ENCODE results near the gene MYEOV. TPM values are rescaled to one million over a fixed set of nuclear protein-coding genes. Genes with fewer than 3 reads are reported as not detected.

The MYEOV gene
- polyA plus RNA-seq, 3 donors: 0.03 TPM; not detected in 2

GRCh38 chr11:69296890-69297786, 3.2 kb downstream of the MYEOV start:
- Histone ChIP-seq H3K4me2 (replicated peaks; ENCODE audit: extremely low read depth, low read length, poor library complexity, severe bottlenecking) (peak overlapping the region; percentile 73), H3K79me2 (ENCODE audit: insufficient read depth, low read length) (no peaks in the 10 kb centered on the region), H3K27me3 (ENCODE audit: control insufficient read depth in 2 of 2, insufficient read depth in 2 of 2, low read length in 2 of 2) (peaks cover 0 to 20% of the 10 kb centered on the region in 2 donors), H2AFZ (ENCODE audit: insufficient read depth, low read depth, low read length, poor library complexity, severe bottlenecking) (no peak overlapping the region), H3K36me3 (replicated peaks in 1 of 2; ENCODE audit: control insufficient read depth in 1 of 2, insufficient read depth in 2 of 2, low read length in 2 of 2) (no peaks in the 10 kb centered on the region), H4K20me1 (ENCODE audit: insufficient read depth, low read length) (peaks cover 17% of the 10 kb centered on the region), H3K27ac (ENCODE audit: low read depth in 1 of 2, low read length in 2 of 2) (peak overlapping the region; percentile 82 to 91), H3K4me1 (ENCODE audit: control insufficient read depth in 1 of 2, insufficient read depth in 2 of 2, low read length in 2 of 2) (peaks cover 64 to 73% of the 10 kb centered on the region in 2 donors), H3K9me3 (replicated peaks in 1 of 2; ENCODE audit: control insufficient read depth in 1 of 2, insufficient read depth in 1 of 2, low read length in 2 of 2) (no peaks in the 10 kb centered on the region), H3K4me3 (replicated peaks in 1 of 3; ENCODE audit: low read depth in 2 of 3, low read length in 3 of 3) (peak overlapping the region in 2 of 3 experiments; percentile 22 to 61), H3K9ac (ENCODE audit: insufficient read depth, low read length, poor library complexity, severe bottlenecking) (peak overlapping the region; percentile 68)
- intact Hi-C loops (cut with micrococcal nuclease): loop anchor here (2.0 to 10.0 kb wide), 6 partner anchors 148 to 905 kb away; partner anchors contain the start of genes LTO1 (in 2 of the 2), FADD (in 1 of the 2) and TPCN2 (in 1 of the 2)
- peaks cover 0 to 10% (median 2%) of the 10 kb centered on the region in 7 donors for H3K9me3 Mint-ChIP-seq
- DNase-seq: peak; percentile 93 to 98 (median 96)
- peaks cover 0 to 8% of the 10 kb centered on the region in 2 donors for H3K36me3 Mint-ChIP-seq
- H3K27ac Mint-ChIP-seq: peak overlapping the region; percentile 94 to 100 (median 99)
- TF ChIP-seq CTCF (IDR thresholded peaks at IDR 0.05): no peak
- H3K27me3 Mint-ChIP-seq (ENCODE audit: low read depth in 3 of 3): peaks cover 27 to 49% (median 39%) of the 10 kb centered on the region in 3 donors
- 1% methylated on average over 15 of the region's 18 CpGs for WGBS (ENCODE audit: insufficient coverage)
- H3K4me3 Mint-ChIP-seq: peak overlapping the region; percentile 78 to 91
- peaks cover 80% of the 10 kb centered on the region for H3K4me1 Mint-ChIP-seq

- H3K9me3 Mint-ChIP-seq: peaks cover 0 to 10% (median 2%) of the 10 kb centered on the region in 7 donors
- Histone ChIP-seq H3K36me3 (replicated peaks in 1 of 2; ENCODE audit: control insufficient read depth in 1 of 2, insufficient read depth in 2 of 2, low read length in 2 of 2) (no peaks in the 10 kb centered on the region), H3K79me2 (ENCODE audit: insufficient read depth, low read length) (no peaks in the 10 kb centered on the region), H3K9ac (ENCODE audit: insufficient read depth, low read length, poor library complexity, severe bottlenecking) (peak overlapping the region; percentile 68), H3K4me2 (replicated peaks; ENCODE audit: extremely low read depth, low read length, poor library complexity, severe bottlenecking) (peak overlapping the region; percentile 73), H3K27me3 (ENCODE audit: control insufficient read depth in 2 of 2, insufficient read depth in 2 of 2, low read length in 2 of 2) (peaks cover 0 to 20% of the 10 kb centered on the region in 2 donors), H3K4me1 (ENCODE audit: control insufficient read depth in 1 of 2, insufficient read depth in 2 of 2, low read length in 2 of 2) (peaks cover 65 to 76% of the 10 kb centered on the region in 2 donors), H3K9me3 (replicated peaks in 1 of 2; ENCODE audit: control insufficient read depth in 1 of 2, insufficient read depth in 1 of 2, low read length in 2 of 2) (no peaks in the 10 kb centered on the region), H4K20me1 (ENCODE audit: insufficient read depth, low read length) (peaks cover 17% of the 10 kb centered on the region), H3K4me3 (replicated peaks in 1 of 3; ENCODE audit: low read depth in 2 of 3, low read length in 3 of 3) (peak overlapping the region; percentile 7 to 61 (median 18)), H2AFZ (ENCODE audit: insufficient read depth, low read depth, low read length, poor library complexity, severe bottlenecking) (no peak overlapping the region), H3K27ac (ENCODE audit: low read depth in 1 of 2, low read length in 2 of 2) (peak overlapping the region; percentile 82 to 91)
- intact Hi-C loops (cut with micrococcal nuclease): loop anchor here (2.0 to 10.0 kb wide), 6 partner anchors 147 to 904 kb away; partner anchors contain the start of genes LTO1 (in 2 of the 2), FADD (in 1 of the 2) and TPCN2 (in 1 of the 2)
- H3K27me3 Mint-ChIP-seq (ENCODE audit: low read depth in 3 of 3): peaks cover 29 to 51% (median 42%) of the 10 kb centered on the region in 3 donors
- H3K36me3 Mint-ChIP-seq: peaks cover 0 to 8% of the 10 kb centered on the region in 2 donors
- WGBS (ENCODE audit: insufficient coverage): 0% methylated on average over 11 of the region's 13 CpGs
- H3K4me3 Mint-ChIP-seq: peak overlapping the region; percentile 78 to 91
- no peak for TF ChIP-seq CTCF (IDR thresholded peaks at IDR 0.05)
- peak overlapping the region; percentile 94 to 100 (median 99) for H3K27ac Mint-ChIP-seq
- peak; percentile 85 to 99 (median 91) for DNase-seq
- peaks cover 83% of the 10 kb centered on the region for H3K4me1 Mint-ChIP-seq
Measured at GRCh38 chr11:69297787-69298266, 3.9 kb downstream of the MYEOV start.
